Caco-2 (cell line): Measurements from ENCODE around the gene ELK4. TPM values are rescaled to one million over a fixed set of nuclear protein-coding genes. Genes with fewer than 3 reads are reported as not detected.

ENCODE experiments used
- Bru-seq: library from RNA; stranded (reverse); fragments of 400-500 nt; gene quantifications from one replicate; lab custom pipeline; 2021; lab: Mats Ljungman, UMichigan
- BruChase-seq, 2 experiments: library from RNA; stranded (reverse); fragments of 400-500 nt; gene quantifications; one replicate each; lab custom pipeline; 2021; lab: Mats Ljungman, UMichigan
- BruUV-seq: library from RNA; stranded (reverse); fragments of 400-500 nt; replicated peaks from 2 replicates; lab custom pipeline; 2021; lab: Mats Ljungman, UMichigan
- CTCF ChIA-PET: fragments of 300-600 bp; sonication (Branson Sonifier 250); formaldehyde crosslinking; loops from one replicate; lab custom pipeline; 2022; ENCODE audit warnings: antibody characterized with exemption; lab: Charles Lee
- POLR2A ChIA-PET: fragments of 300-600 bp; sonication (Branson Sonifier 250); formaldehyde crosslinking; loops from one replicate; lab custom pipeline; 2022; ENCODE audit warnings: antibody characterized with exemption; lab: Charles Lee
- DNase-seq, 2 experiments: peaks; one replicate each; pipeline versions ENCODE4 v3.0.0 to v3.0.0-alpha.2; 2020 to 2022
- H3K27me3 ChIP-seq: replicated peaks from 2 replicates; pipeline ENCODE4 v1.6.0; 2011; ENCODE audit warnings: low read length; ENCODE audit not compliant: control insufficient read depth, insufficient read depth
- H3K36me3 ChIP-seq: 2 replicates; pipeline ENCODE4 v1.5.1; 2011; ENCODE audit warnings: low read length; ENCODE audit not compliant: control insufficient read depth, insufficient read depth
- H3K4me1 ChIP-seq: fragments of 250-450 bp; sonication (Bioruptor Pico); 2 replicates; pipeline ENCODE4 v1.5.1; 2020; ENCODE audit warnings: mild to moderate bottlenecking
- H3K4me3 ChIP-seq: 2 replicates; pipeline ENCODE4 v1.5.1; 2011; ENCODE audit warnings: low read depth, mild to moderate bottlenecking, control low read depth, low read length
- H3K9me3 ChIP-seq: fragments of 250-450 bp; sonication (Bioruptor Pico); 2 replicates; pipeline ENCODE4 v1.5.1; 2020; ENCODE audit warnings: mild to moderate bottlenecking, moderate library complexity
- H3K27ac Mint-ChIP-seq: one replicate; pipeline ENCODE4 v1.8.0; 2022; ENCODE audit warnings: mixed read lengths; ENCODE audit not compliant: unreplicated experiment
- H3K27me3 Mint-ChIP-seq: one replicate; pipeline ENCODE4 v1.8.0; 2022; ENCODE audit warnings: mixed read lengths; ENCODE audit not compliant: insufficient read depth, unreplicated experiment
- H3K36me3 Mint-ChIP-seq: one replicate; pipeline ENCODE4 v1.8.0; 2022; ENCODE audit warnings: mild to moderate bottlenecking, mixed read lengths; ENCODE audit not compliant: insufficient read depth, unreplicated experiment
- H3K4me1 Mint-ChIP-seq: one replicate; pipeline ENCODE4 v1.8.0; 2022; ENCODE audit warnings: low read depth, mixed read lengths; ENCODE audit not compliant: unreplicated experiment
- H3K4me3 Mint-ChIP-seq: one replicate; pipeline ENCODE4 v1.8.0; 2022; ENCODE audit warnings: mild to moderate bottlenecking, moderate library complexity, mixed read lengths; ENCODE audit not compliant: unreplicated experiment
- H3K9me3 Mint-ChIP-seq: one replicate; pipeline ENCODE4 v1.8.0; 2022; ENCODE audit warnings: mixed read lengths; ENCODE audit not compliant: unreplicated experiment
- CTCF ChIP-seq, 2 experiments: fragments of 200-600 bp in 1 of 2; IDR thresholded peaks; 1 replicate in 1 of 2; 2 replicates in 1 of 2; pipeline versions ENCODE4 v1.5.1 to v1.8.0; 2011 to 2022; ENCODE audit warnings: antibody characterized with exemption in 1 of 2, control low read depth in 1 of 2, inconsistent platforms in 1 of 2, low read depth in 1 of 2, low read length in 1 of 2, mild to moderate bottlenecking in 1 of 2, moderate library complexity in 1 of 2; ENCODE audit not compliant: insufficient read depth in 1 of 2, severe bottlenecking in 1 of 2, unreplicated experiment in 1 of 2
- intact Hi-C: fragments of 100-400 bp; cut with micrococcal nuclease; formaldehyde crosslinking; loops from one replicate; pipeline ENCODE4 v1.10.0; 2022; ENCODE audit not compliant: unreplicated experiment
- long read RNA-seq: library from polyadenylated mRNA; stranded (forward); transcript quantifications from one replicate; pipeline ENCODE4 v2.0.0, GENCODE V29; 2022
- total RNA-seq: library from RNA; stranded (reverse); gene quantifications from 2 replicates; pipeline ENCODE4 v1.2.3, GENCODE V29; 2022

ELK4 gene
- total RNA-seq, result 14.4 and 16.9 TPM in 2 replicates
- Bru-seq, nascent RNA, result percentile 82 among the genes with signal in this experiment
- BruChase-seq, experiment 1, labeled RNA remaining after a 2-hour chase, result percentile 94 among the genes with signal in this experiment
- BruChase-seq, experiment 2, labeled RNA remaining after a 6-hour chase, result percentile 86 among the genes with signal in this experiment
- long read RNA-seq, full-length matches to known transcripts, result 3 of 5 reads
- long read RNA-seq, partial matches to known transcripts, result 0 of 5 reads
- long read RNA-seq, other reads (novel, unspliced or antisense), result 2 of 5 reads

- peak within 1 kb of the TSS; percentile 82 for H3K4me3 ChIP-seq
Measured at GRCh38 chr1:205631768-205632668, at the start of gene ELK4. ELK4 (minus strand) TSS chr1:205632011; CDS start chr1:205623882, 8,129 bp downstream.

GRCh38 chr1:205681364-205681763 lies 49.6 kb upstream of the ELK4 start:
- Mint-ChIP-seq H3K27me3 (no peaks in the 10 kb centered on the region), H3K9me3 (no peaks in the 10 kb centered on the region), H3K27ac (no peak overlapping the region), H3K36me3 (no peaks in the 10 kb centered on the region), H3K4me1 (peaks cover 22% of the 10 kb centered on the region), H3K4me3 (peak overlapping the region; percentile 84)
- no TSS peak for BruUV-seq
- no peak for DNase-seq
- H3K4me3 ChIP-seq, result no peak overlapping the region
- intact Hi-C loops, result no loop called here
- CTCF ChIA-PET, result interaction anchor here (0.8 to 1.2 kb wide), 2 partner anchors 49 to 380 kb away, joined by 3 to 10 read pairs; partner anchors contain the start of gene ELK4
- H3K27me3 ChIP-seq, result no peaks in the 10 kb centered on the region
- POLR2A ChIA-PET, result no interaction called here
- no peaks in the 10 kb centered on the region for H3K9me3 ChIP-seq
- H3K36me3 ChIP-seq, result no peaks in the 10 kb centered on the region
- H3K4me1 ChIP-seq, result peaks cover 17% of the 10 kb centered on the region
- TF ChIP-seq CTCF (IDR thresholded peaks at IDR 0.05; ENCODE audit: insufficient read depth in 1 of 2, low read depth in 1 of 2, low read length in 1 of 2, severe bottlenecking in 1 of 2, unreplicated experiment in 1 of 2), result no peak

More at GRCh38 chr1:205631768-205632668, at the start of gene ELK4:
- CTCF ChIA-PET, result interaction anchor here (0.6 to 3.0 kb wide), 14 partner anchors 23 to 257 kb away, joined by 3 to 44 read pairs (median 4); partner anchors contain the start of gene SLC45A3
- Mint-ChIP-seq H3K36me3 (peaks cover 8% of the 10 kb centered on the region), H3K27me3 (no peaks in the 10 kb centered on the region), H3K4me1 (peaks cover 6% of the 10 kb centered on the region), H3K9me3 (no peaks in the 10 kb centered on the region), H3K4me3 (peak within 1 kb of the TSS; percentile 86), H3K27ac (peak within 1 kb of the TSS; percentile 87)
- BruUV-seq, result TSS peak; percentile 92
- DNase-seq, result peak; percentile 99
- Histone ChIP-seq H3K9me3 (no peaks in the 10 kb centered on the region), H3K27me3 (no peaks in the 10 kb centered on the region), H3K36me3 (no peaks in the 10 kb centered on the region), H3K4me1 (peaks cover 8% of the 10 kb centered on the region; the same call in 1 of the 2 replicates)
- intact Hi-C loops, result loop anchor here (1.0 to 2.0 kb wide), 3 partner anchors 25 to 103 kb away; no protein-coding TSS in a partner anchor
- peak; percentile 57 to 80 for TF ChIP-seq CTCF (IDR thresholded peaks at IDR 0.05; ENCODE audit: insufficient read depth in 1 of 2, low read depth in 1 of 2, low read length in 1 of 2, severe bottlenecking in 1 of 2, unreplicated experiment in 1 of 2)
- POLR2A ChIA-PET, result interaction anchor here (0.6 to 1.5 kb wide), 10 partner anchors 14 to 1689 kb away, joined by 3 to 11 read pairs (median 4); no protein-coding TSS in a partner anchor
